Measurements from ENCODE around the gene ISCU. TPM values are rescaled to one million over a fixed set of nuclear protein-coding genes. Genes with fewer than 3 reads are reported as not detected.

Gene ISCU
- total RNA-seq, 1 donor: 136 TPM

GRCh38 chr12:108597559-108598471 is 35.4 kb downstream of the ISCU start, which contains the start of gene TMEM119:
Gene TMEM119, minus strand, starts transcription at chr12:108598084. Its CDS starts 5,701 bp downstream, at chr12:108592383.
- TF ChIP-seq, protein P1, sequence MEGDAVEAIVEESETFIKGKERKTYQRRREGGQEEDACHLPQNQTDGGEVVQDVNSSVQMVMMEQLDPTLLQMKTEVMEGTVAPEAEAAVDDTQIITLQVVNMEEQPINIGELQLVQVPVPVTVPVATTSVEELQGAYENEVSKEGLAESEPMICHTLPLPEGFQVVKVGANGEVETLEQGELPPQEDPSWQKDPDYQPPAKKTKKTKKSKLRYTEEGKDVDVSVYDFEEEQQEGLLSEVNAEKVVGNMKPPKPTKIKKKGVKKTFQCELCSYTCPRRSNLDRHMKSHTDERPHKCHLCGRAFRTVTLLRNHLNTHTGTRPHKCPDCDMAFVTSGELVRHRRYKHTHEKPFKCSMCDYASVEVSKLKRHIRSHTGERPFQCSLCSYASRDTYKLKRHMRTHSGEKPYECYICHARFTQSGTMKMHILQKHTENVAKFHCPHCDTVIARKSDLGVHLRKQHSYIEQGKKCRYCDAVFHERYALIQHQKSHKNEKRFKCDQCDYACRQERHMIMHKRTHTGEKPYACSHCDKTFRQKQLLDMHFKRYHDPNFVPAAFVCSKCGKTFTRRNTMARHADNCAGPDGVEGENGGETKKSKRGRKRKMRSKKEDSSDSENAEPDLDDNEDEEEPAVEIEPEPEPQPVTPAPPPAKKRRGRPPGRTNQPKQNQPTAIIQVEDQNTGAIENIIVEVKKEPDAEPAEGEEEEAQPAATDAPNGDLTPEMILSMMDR (IDR thresholded peaks at IDR 0.05; ENCODE audit: insufficient read depth, low read length): no peak
- DNase-seq (ENCODE audit: low read depth): peak; percentile 77

GRCh38 chr12:108598553-108599250 is 36.3 kb downstream of the ISCU start:
- TF ChIP-seq, protein P1 (IDR thresholded peaks at IDR 0.05; ENCODE audit: insufficient read depth, low read length): no peak
- H3K4me3 ChIP-seq (ENCODE audit: low read depth, low read length): peak overlapping the region; percentile 93
- DNase-seq (ENCODE audit: low read depth): no peak

More at GRCh38 chr12:108597559-108598471, 35.4 kb downstream of the ISCU start, which contains the start of gene TMEM119:
- peak within 1 kb of the TSS; percentile 93 for H3K4me3 ChIP-seq (ENCODE audit: low read depth, low read length)

DNA sequence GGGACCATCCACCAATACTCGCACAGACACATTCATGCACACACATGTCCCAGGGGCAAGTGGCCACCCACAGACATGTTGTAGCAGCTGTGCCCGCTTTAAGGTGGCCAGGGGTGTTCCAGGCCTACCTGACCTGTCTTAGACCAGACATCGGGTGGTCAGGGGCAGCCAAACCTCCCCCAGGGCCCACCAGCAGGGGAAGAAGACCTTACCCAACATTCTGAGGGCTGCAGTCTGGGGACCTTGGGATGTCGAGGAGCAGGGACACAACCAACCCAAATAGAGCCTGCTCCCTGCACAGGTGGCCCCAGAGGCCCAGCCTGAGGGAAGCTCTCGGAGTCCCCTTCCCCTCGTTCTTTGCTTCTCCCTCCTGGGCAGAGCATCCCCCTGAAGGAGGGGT is 37.1 kb downstream of the ISCU start:
- H3K4me3 ChIP-seq (ENCODE audit: low read depth, low read length): no peak overlapping the region
- DNase-seq (ENCODE audit: low read depth): no peak
- TF ChIP-seq, protein P1 (IDR thresholded peaks at IDR 0.05; ENCODE audit: insufficient read depth, low read length): no peak

DNA sequence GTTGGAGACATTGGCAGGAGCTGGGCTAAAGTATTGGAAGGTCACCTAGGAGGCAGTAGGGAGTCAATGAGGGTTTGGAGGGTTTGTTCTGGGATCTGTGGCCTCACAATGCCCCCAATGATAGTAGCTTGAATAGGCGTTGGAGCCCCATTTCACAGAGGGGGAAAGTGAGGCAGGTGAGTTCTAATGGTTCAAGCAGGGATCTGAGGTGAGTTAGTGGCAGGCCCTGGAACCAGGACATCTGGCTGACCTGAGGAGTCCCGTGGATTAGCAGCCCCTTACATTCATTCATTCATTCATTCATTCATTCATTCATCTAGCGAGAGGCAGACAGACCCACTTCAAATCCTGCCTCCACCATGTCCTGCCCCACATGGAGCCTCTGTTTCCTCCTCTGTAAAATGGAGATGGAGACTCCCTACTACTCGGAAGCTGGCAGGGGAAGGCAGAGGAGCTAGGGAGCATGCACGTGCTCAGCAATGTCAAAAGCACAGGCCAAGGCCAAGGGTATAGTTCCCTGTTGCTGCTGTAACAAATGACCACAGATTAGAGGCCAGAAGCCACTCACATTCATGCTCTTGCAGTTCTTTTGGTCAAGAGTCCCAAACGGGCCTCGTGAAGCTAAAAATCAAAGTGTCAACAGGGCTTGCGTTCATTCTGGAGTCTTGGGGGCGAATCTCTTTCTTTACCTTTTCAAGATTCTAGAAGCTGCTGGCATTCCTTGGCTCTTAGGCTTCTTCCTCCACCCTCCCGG is 37.7 kb downstream of the ISCU start:
- TF ChIP-seq, protein P1 (IDR thresholded peaks at IDR 0.05; ENCODE audit: insufficient read depth, low read length): no peak
- no peak overlapping the region for H3K4me3 ChIP-seq (ENCODE audit: low read depth, low read length)
- no peak for DNase-seq (ENCODE audit: low read depth)

GRCh38 chr12:108600702-108601007 is 38.3 kb downstream of the ISCU start:
- no peak overlapping the region for H3K4me3 ChIP-seq (ENCODE audit: low read depth, low read length)
- TF ChIP-seq, protein P1 (IDR thresholded peaks at IDR 0.05; ENCODE audit: insufficient read depth, low read length): no peak
- DNase-seq (ENCODE audit: low read depth): no peak

DNA sequence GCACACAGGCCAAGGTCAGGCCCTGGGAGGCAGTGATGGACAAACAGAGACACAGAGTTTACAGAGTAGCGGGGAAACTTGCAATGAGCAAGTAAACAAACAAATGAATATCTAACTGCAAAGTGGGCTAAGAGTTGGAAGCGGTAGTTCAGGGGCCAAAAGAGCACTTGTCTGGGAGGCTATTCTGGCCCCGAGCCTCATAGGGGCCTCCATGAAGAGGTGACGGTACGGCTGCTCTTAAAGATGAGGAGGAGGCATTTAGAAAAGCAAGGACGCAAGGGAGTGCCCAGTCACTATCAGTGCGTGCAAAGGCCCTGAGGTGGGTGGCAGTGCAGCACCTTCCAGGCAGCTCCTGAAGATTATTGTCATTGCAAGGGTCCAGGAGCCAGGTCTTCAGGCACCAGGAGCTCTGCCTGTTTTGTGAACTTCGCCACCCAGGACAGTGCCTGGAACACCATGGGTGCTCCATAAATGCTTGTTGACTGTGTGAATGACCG is 39.9 kb downstream of the ISCU start:
- no peak overlapping the region for H3K4me3 ChIP-seq (ENCODE audit: low read depth, low read length)
- no peak for DNase-seq (ENCODE audit: low read depth)
- TF ChIP-seq, protein P1 (IDR thresholded peaks at IDR 0.05; ENCODE audit: insufficient read depth, low read length): no peak

Measured in fibroblast of the aortic adventitia (primary cell).